M059J (cell line): Measurements from ENCODE around the gene PPIP5K2. TPM values are rescaled to one million over a fixed set of nuclear protein-coding genes. Genes with fewer than 3 reads are reported as not detected.
A peak's percentile ranks its signal among the peaks of the same experiment; 100 is the strongest.
"Not testable (repeated sequence)": the region's sequence is repeated elsewhere in the genome, so short reads cannot be mapped to it uniquely, and the experiment has no call there.

Experiments used
- DNase-seq: peaks from one replicate; pipeline ENCODE4 v3.0.0-alpha.2; 2012; ENCODE audit warnings: low read depth
- total RNA-seq: library from RNA; depleted of rRNA; stranded (reverse); fragments of >200 nt; shearing (Covaris generic); gene quantifications from 2 replicates; pipeline ENCODE4 v1.2.3, GENCODE V29; 2014

Gene PPIP5K2
- total RNA-seq, 1 experiment from 2014 or later: 22.4 TPM

DNA sequence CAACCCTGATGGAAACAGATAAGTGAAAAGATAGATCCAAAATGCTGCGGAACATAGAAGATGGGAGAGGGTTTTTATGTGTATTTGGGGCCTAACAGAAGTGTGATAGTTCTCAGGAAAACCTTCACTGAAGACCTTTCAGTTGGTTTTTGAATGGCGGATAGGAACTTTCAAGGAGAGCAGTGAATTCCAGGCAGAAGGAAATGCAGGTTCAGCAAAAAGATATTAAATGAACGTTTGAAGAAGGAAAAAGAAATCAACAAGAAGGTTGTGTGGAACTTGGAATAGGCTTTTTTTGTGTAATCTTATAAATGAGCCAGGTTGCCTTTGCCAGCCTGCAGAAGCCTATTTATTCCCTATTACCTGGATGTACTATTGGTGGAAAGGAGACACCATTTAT lies 2.1 kb downstream of the PPIP5K2 start:
- no peak for DNase-seq

- DNase-seq: no peak
These were observed 6.5 kb downstream of the PPIP5K2 start for GRCh38 chr5:103126557-103126956.

DNA sequence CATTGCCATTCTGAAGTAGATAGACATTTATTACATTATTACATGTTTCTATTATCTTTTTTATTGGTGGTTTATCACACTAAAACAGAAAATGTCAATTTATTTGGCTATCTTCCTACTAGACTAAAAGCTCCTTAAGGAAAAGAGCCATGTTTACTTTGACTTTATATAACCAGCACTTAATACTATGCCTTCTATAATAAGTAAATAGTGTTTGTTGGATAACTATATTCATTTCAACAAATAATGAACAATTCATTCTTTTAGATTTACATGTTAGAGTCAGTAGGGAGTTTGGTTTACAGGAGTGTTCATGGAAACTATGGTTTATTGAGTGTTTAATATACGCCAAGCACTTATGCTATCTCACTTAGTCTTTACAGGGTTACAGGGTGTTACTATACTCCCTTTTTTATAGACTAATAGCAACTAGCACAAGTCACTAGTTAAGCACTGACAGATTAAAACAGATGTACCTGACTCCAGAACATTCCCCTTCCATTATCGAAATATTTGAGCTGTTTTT lies 7.3 kb downstream of the PPIP5K2 start:
- no peak for DNase-seq

DNA sequence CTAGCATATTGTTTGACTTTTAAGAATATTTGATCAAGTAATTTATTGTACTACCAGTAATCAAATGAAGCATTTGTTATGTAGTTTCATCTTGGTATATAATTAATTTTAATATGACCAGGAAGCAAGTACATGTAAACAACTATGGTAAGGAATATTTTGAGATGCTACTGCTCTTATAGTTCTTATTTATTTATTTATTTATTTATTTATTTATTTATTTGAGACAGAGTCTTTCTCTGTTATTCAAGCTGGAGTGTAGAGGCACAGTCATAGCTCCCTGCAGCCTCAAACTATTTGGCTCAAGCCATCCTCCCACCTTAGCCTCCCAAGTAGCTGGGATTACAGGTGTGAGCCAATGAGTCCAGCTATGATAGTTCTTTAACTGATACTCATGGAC lies 8.1 kb downstream of the PPIP5K2 start:
- DNase-seq: no peak

DNA sequence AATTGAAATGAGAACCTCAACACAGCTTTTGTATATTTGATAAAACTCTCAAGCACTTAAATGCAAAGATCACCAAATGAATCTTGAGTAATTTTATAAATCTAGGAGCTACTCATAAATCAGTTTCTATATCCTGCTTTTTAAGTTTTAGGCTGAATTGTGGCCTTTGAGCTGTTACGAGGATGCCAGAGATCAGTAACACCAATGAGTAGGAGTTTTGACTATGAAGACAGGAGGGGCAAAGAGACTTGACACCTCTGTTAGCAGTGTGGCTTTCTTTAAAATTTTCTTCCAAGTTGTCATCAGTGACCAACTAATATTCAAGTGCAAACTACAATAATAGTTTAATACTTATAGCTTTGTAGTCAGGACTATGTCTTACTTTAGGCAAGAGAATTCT lies 12.6 kb downstream of the PPIP5K2 start:
- no peak for DNase-seq

- no peak for DNase-seq
These were observed 13.1 kb downstream of the PPIP5K2 start for GRCh38 chr5:103133231-103133630.

DNA sequence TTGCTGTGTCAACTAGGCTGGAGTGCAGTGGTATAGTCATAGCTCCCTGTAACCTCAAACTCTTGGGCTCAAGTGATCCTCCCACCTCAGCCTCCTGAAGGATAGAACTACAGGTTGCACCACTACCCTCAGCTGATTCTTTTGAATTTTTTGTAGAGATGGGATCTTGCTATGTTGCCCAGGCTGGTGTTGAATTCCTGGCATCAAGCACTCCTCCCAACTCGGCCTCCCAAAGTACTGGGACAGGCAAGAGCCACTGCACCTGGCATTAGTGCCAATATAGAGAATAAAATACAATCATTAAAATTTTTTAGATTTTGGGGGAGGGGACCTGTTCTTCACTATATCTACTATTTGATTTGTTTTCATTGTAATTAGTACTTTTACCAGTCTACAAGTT lies 15.4 kb downstream of the PPIP5K2 start:
- DNase-seq: no peak

GRCh38 chr5:103138202-103138690 lies 18.1 kb downstream of the PPIP5K2 start:
- DNase-seq: no peak

DNA sequence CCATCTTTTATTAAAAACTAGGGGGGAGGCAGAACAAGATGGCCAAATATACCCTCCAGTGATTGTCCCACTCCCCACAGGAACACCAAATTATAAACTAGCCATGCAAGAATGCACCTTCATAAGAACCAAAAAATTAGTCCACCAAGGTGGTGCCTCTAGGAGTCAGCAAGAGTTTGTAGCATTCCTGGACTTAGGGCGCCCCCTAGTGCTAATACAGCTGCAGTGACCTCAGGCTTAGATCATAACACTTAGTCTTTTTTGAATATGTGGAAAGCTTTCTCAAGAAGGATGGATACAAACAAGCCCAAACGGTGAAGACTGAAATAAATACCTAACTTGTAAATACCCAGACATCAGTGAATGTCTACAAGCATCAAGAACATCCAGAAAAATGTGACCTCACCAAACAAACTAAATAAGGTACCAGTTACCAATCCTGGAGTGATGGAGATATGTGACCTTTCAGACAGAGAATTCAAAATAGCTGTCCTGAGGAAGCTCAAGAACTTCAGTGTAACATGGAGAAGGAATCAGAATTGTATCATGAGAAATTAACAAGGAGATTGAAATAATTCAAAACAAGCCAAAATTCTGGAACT lies 19.3 kb downstream of the PPIP5K2 start:
- DNase-seq: peak; percentile 73

DNA sequence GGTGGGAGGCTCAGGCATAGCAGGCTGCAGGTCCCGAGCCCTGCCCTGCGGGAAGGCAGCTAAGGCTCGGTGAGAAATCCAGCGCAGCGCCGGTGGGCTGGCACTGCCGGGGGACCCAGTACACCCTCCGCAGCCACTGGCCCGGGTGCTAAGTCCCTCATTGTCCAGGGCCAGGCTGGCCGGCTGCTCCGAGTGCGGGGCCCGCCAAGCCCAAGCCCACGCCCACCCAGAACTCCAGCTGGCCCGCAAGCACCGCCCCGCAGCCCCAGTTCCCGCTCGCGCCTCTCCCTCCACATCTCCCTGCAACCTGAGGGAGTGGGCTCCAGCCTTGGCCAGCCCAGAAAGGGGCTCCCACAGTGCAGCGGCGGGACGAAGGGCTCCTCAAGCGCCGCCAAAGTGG lies 22.0 kb downstream of the PPIP5K2 start:
- DNase-seq: not testable (repeated sequence)

GRCh38 chr5:103145196-103145595 lies 25.1 kb downstream of the PPIP5K2 start:
- DNase-seq: no peak

- no peak for DNase-seq
These were observed 28.1 kb downstream of the PPIP5K2 start for GRCh38 chr5:103148213-103148612.

GRCh38 chr5:103151156-103151555 lies 31.1 kb downstream of the PPIP5K2 start:
- DNase-seq: no peak

- DNase-seq: no peak
These were observed 46.6 kb downstream of the PPIP5K2 start for GRCh38 chr5:103166706-103167105.

DNA sequence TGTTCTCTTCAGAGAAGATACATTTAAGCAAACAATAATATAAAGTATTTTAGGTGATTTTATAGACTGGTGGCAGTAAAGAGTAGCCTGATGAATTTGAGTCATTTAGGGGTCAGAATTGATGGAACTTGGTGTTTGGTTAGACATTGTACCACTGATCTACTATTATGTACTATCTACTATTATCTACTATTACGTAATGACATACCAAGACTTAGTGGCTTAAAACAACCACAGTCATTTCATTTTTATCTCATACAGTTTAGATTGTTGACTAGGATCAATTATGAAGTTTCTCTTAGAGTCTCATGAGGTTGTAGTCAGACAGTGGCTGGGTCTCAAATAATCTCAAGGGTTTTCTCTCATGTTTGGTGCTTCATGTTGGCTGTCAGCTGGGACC lies 54.0 kb downstream of the PPIP5K2 start:
- DNase-seq: no peak

DNA sequence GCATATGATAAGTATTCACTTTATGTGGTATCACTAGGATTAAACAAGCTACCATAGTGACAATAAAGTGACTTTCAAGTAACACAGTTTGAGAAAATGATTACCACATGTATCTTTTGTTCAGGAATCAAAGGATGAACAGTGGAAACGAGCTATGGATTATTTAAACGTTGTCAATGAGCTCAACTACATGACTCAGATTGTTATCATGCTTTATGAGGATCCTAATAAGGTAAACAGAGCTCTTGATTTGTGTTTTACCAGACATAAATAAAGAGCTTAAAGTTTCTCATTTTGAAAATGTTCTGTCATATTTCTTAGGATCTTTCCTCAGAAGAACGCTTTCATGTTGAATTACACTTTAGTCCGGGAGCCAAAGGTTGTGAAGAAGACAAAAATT lies 57.4 kb downstream of the PPIP5K2 start:
- DNase-seq: no peak

DNA sequence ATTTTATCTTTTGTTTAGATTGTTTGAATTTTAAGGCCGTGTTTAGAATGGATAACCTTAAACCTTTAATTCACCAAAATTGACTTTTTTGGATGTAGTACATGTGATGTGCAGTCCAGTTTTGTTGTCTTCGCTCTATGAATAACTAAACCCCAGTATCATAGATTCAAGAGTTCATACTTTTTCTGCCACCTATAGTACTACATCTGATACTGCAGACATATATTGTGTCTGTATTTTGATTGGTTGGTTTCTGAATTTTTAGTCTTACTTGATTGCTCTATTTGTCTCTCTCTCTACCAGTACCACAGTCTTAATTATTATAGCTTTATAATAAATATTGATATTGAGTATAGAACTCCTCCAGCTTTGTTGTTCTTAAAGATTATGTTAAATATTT lies 58.1 kb downstream of the PPIP5K2 start:
- DNase-seq: peak; percentile 1

DNA sequence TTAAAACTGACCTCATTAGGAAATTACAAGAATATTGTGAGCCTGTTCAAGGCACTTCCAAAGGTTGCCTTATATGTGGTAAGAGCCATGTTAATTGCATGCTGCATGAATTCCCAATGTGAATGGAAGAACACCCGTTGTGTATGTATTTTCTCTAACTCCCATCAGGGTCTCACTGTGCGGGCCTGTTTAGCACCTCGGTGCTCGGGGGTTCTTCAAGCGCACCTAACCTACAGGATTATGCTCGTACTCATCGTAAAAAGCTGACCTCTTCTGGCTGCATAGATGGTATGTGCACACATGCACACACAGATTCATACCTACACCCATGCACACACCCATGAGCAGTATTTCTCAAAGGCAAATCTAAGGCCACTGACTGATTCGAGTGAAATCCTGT lies 66.1 kb downstream of the PPIP5K2 start:
- no peak for DNase-seq

DNA sequence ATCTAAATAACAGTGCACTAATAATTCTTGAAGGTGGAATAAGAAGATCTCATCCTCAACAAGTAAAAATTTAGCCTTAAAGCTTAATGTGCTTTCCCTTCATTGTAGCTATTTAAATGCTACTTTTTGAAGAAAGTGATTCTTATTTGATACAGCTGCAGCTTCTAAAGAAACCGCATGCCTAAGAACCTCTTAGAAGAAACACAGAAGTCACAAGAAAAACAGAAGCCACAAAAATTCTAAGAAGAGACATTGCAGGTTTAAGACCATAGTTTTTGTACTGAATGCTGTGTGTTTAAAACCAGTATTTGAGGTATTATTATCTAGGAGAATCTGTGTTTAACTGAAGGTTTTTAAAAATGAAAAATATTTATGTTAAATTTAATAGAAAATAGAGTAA lies 68.3 kb downstream of the PPIP5K2 start:
- DNase-seq: no peak

- no peak for DNase-seq
These were observed 83.1 kb downstream of the PPIP5K2 start for GRCh38 chr5:103203226-103203625.

- not testable (repeated sequence) for DNase-seq
These were observed 84.9 kb downstream of the PPIP5K2 start for GRCh38 chr5:103204990-103205389.

DNA sequence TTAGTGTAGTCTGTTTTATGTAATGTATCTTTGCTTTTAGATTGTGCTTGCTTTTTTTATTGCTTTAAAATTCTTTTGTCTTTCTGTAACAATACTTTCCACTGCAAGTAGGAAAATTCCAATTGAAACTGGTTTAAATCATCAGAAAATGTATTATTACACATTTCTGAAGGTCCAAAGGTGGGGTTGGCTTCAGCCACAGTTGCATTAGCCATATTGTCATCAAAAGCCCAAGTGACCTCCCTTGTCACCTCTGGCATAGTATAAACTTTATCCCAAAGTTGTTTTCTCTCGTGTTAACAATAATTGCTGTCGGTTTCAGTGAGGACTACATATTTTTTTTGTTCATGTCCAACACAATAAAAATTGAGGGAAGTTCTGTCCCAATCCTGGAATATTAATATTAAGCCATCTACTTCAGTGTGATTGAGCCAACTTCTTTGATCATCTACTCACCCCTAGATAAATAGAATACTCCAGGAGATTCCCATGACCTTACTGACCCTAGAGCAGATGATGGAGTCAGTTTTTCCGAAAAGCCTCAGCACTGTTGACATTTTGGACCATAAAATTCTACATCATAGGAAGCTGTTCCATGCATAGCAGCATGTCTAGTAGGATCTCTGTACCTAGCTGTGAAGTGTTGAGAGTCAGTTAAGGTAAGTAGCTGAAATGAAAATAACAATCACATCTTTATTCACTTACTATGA lies 86.0 kb downstream of the PPIP5K2 start:
- no peak for DNase-seq

DNA sequence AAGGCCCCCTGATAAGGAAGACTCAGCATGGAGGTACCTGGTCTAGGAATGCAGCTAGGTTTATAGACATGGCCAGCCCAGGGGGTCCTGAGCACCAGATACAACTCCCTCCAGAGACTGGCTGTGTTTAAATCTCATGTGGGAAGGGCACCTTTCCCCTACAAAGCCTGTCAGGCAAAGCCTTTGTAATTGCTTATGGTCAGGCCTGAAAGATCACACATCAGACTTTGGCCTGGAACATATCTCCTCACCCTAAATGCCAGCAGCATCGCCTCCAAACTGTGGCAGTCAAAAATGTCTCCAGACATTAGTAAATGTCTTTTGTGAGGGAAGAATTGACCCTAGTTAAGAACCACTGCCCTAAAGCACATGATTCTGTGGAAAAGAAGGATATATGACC lies 86.9 kb downstream of the PPIP5K2 start:
- DNase-seq: no peak
